ENCODE results near the gene ERAP2.
"Not testable (repeated sequence)": the region's sequence is repeated elsewhere in the genome, so short reads cannot be mapped to it uniquely, and the experiment has no call there.

ERAP2 gene

GRCh38 chr5:96863114-96863513 is 13.2 kb upstream of the ERAP2 start:
- no peak for DNase-seq

- no peak for DNase-seq
Observed at GRCh38 chr5:96863949-96864584, 12.2 kb upstream of the ERAP2 start.

- DNase-seq, result no peak
Observed at GRCh38 chr5:96864922-96865530, 11.3 kb upstream of the ERAP2 start.

- peak; percentile 57 for DNase-seq
Observed at GRCh38 chr5:96868603-96869371, 7.5 kb upstream of the ERAP2 start.

- DNase-seq, result no peak
Observed at GRCh38 chr5:96869372-96869641, 7.0 kb upstream of the ERAP2 start.

- DNase-seq, result no peak
Observed at GRCh38 chr5:96870094-96871026, 5.9 kb upstream of the ERAP2 start.

- no peak for DNase-seq
Observed at GRCh38 chr5:96871027-96871399, 5.3 kb upstream of the ERAP2 start.

GRCh38 chr5:96871686-96872085 is 4.6 kb upstream of the ERAP2 start:
- DNase-seq, result no peak

- DNase-seq, result no peak
Observed at GRCh38 chr5:96873449-96873848, 2.9 kb upstream of the ERAP2 start.

- no peak for DNase-seq
Observed at GRCh38 chr5:96874631-96875030, 1.7 kb upstream of the ERAP2 start.

GRCh38 chr5:96875791-96876291 is 459 bp upstream of the ERAP2 start:
- DNase-seq, result no peak

- not testable (repeated sequence) for DNase-seq
Observed at GRCh38 chr5:96876977-96877469, 723 bp downstream of the ERAP2 start.

GRCh38 chr5:96879665-96880064 is 3.4 kb downstream of the ERAP2 start:
- DNase-seq, result no peak

- DNase-seq, result no peak
Observed at GRCh38 chr5:96880444-96881164, 4.3 kb downstream of the ERAP2 start.

GRCh38 chr5:96881511-96882115 is 5.3 kb downstream of the ERAP2 start:
- DNase-seq, result no peak

- no peak for DNase-seq
Observed at GRCh38 chr5:96883871-96884270, 7.6 kb downstream of the ERAP2 start.

GRCh38 chr5:96884995-96885394 is 8.7 kb downstream of the ERAP2 start:
- no peak for DNase-seq

GRCh38 chr5:96885518-96886338 is 9.4 kb downstream of the ERAP2 start:
- no peak for DNase-seq

- DNase-seq, result no peak
Observed at GRCh38 chr5:96893342-96893741, 17.0 kb downstream of the ERAP2 start.

GRCh38 chr5:96896276-96896675 is 20.0 kb downstream of the ERAP2 start:
- DNase-seq, result no peak

- no peak for DNase-seq
Observed at GRCh38 chr5:96896806-96897205, 20.5 kb downstream of the ERAP2 start.
